Retina (tissue), 1 donor: ENCODE results near the gene FFAR3.

Experiments
- DNase-seq: peaks from one replicate; pipeline ENCODE4 v3.0.0-alpha.2; 2016

Gene FFAR3

GRCh38 chr19:35357867-35358573 lies at the start of gene FFAR3:
Gene FFAR3, plus strand, starts transcription at chr19:35358460. Its CDS starts 431 bp downstream, at chr19:35358891.
- DNase-seq: no peak

GRCh38 chr19:35308910-35309309 lies 49.4 kb upstream of the FFAR3 start:
- no peak for DNase-seq

DNA sequence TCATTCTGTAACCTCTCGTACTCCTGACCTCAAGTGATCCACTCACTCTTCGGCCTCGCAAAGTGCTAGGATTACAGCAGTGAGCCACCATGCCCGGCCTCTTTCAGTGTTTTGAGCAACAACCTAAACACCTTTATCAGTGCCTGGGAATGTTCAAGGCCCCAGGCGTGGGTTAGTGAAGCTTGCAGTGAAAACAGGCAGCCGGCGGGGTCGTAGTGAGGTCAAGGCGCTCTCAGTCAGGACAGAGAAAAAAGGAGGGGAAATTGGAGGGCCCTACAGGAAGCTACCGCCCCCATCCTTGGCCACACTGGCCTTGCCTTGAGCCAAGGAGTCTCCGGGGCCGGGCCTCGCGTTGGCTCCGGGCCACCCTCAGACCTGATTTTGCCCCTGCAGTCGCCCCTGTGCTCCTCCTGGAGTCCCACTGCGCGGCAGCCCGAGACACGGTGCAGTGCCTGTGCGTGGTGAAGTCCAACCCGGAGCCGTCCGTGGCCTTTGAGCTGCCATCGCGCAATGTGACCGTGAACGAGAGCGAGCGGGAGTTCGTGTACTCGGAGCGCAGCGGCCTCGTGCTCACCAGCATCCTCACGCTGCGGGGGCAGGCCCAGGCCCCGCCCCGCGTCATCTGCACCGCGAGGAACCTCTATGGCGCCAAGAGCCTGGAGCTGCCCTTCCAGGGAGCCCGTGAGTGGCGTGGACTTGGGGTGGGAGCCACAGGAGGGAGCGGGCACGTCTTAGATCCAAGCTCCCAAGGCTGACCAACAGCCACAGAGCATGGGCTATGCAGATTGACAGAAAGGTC lies 48.6 kb upstream of the FFAR3 start:
- peak; percentile 64 for DNase-seq

DNA sequence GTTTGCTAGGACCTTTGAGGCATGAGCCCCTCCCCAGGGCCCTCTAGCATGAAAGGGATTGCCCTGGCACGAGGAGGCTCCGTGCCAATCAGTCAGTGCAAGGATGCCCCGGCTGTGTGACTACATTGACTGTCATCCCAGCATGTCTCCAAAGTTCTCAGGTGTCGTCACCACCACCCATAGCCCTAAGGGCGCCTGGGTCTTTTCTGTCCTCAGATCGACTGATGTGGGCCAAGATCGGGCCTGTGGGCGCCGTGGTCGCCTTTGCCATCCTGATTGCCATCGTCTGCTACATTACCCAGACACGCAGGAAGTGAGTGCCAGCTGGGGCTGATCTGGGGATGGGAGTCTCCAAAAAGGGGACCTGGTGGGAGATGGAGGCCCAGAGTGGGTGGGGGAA lies 47.9 kb upstream of the FFAR3 start:
- no peak for DNase-seq

DNA sequence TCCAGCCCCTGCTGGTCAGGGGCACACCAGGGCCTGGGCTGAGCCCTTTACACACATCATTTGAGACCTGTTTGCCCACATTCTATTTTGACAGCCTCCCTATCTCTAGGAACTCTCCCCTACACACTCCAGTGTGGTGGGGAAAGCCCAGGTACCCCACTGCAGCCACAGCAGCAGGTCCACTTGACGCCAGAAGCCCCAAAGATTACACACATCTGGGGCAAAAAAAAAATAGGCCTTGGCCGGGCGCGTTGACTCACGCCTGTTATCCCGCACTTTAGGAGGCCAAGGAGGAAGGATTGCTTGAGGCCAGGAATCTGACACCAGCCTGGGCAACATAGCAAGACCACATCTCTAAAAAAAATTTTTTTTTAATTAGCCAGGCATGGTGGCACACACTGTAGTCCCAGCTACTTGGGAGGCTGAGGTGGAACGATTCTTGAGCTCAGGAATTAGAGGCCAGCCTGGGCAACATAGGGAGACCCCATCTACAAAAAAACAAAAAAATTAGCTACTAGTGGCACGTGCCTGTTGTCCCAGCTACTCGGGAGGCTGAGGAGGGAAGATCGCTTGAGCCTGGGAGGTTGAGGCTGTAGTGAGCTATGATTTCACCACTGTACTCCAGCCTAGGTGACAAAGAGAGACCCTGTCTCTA lies 47.3 kb upstream of the FFAR3 start:
- DNase-seq: no peak

GRCh38 chr19:35311901-35312665 lies 46.2 kb upstream of the FFAR3 start:
- DNase-seq: no peak

DNA sequence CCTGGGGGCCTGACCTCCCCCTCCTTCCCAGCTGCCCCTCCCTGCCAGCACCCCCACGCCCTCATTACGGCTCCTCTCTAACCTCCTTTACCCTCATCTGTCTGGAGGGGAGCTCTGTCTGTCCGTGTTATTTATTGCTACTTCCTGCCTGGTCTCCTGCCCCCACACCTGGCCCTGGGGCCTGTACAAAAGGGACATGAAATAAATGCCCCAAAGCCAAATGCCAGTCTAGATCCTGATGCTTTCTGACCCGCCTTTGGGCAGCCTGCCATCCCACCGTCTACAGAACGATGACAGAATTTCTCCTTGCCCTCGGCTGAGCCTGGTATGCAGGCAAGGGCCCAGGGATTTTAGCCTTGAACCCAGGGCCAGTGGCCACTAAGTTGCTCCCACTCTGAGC lies 44.7 kb upstream of the FFAR3 start:
- DNase-seq: no peak

- no peak for DNase-seq
These were observed 44.2 kb upstream of the FFAR3 start for GRCh38 chr19:35314031-35314430.

- no peak for DNase-seq
These were observed 43.3 kb upstream of the FFAR3 start for GRCh38 chr19:35314858-35315470.

DNA sequence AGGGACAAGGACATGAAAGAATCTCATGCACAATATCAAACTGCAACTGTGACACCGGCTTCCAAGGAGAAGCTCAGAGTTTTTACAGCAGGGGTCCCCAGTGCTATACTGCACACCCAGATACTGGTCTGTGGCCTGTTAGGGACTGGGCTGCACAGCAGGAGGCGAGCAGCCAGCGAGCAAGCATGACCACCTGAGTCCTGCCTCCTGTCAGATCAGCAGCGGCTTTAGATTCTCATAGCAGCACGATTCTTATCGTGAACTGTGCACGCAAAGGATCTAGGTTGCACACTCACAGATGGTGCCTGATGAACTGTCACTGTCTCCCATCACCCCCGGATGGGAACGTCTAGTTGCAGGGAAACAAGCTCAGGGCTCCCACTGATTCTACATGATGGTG lies 42.4 kb upstream of the FFAR3 start:
- DNase-seq: peak; percentile 44

- DNase-seq: no peak
These were observed 41.7 kb upstream of the FFAR3 start for GRCh38 chr19:35316560-35316959.

DNA sequence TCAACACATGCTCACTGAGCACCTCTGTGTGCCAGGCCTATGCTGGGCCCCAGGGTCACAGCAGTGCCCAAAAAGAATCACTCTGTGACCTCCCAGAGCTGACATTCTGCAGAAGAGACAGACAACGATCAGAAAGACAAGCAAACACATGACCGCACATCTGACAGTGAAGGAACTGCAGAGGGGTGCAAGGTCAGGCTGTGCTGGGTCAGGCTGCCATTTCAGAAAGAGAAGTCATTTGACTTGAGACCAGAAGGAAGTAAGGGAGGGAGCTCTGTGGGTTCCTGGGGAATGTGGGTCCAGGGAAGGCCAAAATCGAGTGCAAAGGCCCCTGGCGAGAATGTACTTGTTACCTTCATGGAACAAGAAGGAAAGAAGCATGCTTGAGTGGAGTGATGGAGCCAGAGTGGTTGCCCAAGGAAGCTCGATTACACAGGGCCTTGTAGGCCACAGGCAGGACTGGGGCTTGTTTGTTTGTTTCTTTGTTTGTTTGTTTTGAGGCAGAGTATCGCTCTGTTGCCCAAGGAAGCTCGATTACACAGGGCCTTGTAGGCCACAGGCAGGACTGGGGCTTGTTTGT lies 40.7 kb upstream of the FFAR3 start:
- no peak for DNase-seq

DNA sequence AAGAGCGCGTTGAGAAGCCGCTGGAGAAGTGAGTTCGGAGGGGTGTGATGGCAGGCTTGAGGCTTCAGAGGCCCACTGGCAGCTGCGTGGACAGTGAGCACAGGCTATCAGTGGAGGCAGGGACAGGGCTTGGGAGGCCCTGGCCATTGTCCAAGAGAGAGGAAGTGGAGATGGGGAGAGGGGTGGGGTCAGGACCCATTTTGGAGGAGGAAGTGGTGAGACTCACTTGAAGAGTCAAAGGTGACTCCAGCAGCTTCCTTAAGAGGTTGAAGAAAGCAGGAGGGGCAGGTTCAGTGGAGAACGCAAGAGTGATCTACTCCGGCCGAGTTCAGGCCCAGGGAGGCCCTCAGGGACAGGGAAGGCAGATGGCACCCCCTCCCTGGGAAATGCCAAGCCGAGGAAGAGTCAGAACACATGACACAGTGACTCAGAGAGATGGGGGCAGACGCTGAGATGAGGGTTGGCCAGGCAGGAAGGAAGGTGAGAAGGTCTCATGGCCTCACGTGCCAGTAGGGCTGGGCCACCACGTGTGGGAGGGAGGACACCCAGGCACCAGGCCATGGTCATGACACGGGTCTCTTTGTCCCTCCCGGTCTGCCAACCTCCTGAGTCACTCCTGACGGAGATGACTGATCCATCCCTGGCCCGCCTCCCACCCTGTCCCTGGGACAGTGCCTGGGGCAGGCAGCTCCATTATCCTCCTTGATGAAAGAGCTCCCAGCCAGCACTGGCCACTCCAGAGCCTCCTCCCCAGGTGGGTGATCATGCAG lies 39.4 kb upstream of the FFAR3 start:
- DNase-seq: no peak

GRCh38 chr19:35320065-35320713 lies 38.1 kb upstream of the FFAR3 start:
- no peak for DNase-seq

DNA sequence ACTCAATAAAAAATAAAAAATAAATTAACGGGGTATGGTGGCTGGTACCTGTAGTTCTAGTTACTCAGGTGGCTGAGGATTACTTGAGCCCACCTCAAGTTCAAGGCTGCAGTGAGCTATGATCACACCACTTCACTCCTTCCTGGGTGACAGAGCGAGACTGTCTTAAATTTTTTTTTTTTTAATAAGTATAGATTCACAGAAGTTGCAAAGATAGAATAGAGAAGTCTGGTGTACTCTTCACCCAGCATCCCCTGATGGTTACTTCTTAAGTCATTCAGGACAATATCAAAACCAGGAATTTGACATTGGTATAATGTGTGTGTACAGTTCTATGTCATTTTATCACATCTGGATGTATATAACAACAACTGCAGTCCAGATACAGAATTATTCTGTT lies 37.0 kb upstream of the FFAR3 start:
- DNase-seq: no peak

- DNase-seq: no peak
These were observed 36.2 kb upstream of the FFAR3 start for GRCh38 chr19:35322014-35322413.

DNA sequence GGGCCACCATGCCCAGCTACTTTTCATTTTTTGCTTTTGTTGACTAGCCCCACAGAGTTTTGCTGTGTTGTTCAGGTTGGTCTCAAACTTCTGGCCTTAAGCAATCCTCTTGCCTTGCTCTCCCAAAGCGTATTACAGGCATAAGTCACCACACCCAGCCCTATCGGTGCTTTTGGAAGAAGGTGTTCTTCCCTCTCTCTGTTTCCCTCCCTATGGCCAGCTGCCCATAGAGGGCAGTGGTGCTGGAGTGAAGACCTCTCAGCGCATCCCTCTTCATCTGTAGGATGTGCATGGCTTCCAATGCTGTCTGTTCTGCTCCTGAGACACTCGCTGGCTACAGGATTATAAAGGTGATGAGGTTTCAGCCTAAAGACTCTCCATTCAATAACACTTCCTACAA lies 30.6 kb upstream of the FFAR3 start:
- DNase-seq: no peak

DNA sequence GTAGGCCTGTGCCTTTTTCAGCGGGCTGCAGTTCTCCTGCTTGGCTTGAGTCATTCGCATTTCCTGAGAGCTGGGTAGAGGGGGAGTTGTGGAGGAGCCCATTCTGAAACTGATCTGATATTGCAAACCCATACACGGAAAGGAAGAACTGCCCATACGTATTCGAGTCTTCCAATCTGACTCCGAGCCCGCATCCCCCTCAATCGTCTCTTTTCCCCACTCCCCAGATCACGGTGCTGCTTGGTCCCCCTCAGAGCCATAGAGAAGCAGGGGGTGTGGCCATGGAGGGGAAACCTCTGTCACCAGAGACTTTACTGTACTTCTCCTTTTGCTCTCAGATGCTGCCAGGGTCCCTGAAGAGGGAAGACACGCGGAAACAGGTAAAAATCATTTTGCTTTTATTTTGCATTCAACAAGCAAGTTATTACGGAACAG lies 29.4 kb upstream of the FFAR3 start, which contains the start of gene CD22:
TSS of gene CD22 (plus strand) at position 337 of the 435 bp plus-strand sequence. CDS start 2,854 bp downstream, outside the sequence.
- DNase-seq: no peak

DNA sequence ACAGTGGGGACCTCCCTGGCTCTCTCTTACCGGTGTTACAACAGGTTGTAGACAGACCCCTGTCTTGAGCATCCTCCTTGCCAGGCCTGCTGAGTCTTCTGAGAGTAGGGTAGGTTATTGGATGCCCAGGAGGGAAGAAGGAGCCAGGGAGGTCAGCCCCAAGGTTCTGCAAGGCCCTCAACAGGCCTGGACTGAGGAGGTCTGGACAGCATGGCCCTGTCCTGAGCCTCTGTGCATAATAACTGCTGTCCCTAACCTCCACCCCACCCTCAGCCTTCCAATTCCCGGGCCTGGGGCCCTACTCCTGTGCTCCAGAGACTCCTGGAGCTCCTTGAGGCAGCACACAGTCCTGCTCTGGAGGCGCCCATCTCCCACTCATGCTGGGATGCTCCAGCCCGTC lies 28.9 kb upstream of the FFAR3 start:
- DNase-seq: no peak

GRCh38 chr19:35330475-35330874 lies 27.8 kb upstream of the FFAR3 start:
- DNase-seq: no peak
